ENCODE results near the gene CRELD1.

GRCh38 chr3:9913601-9914000 is 20.0 kb upstream of the CRELD1 start:
- TF ChIP-seq CTCF (IDR thresholded peaks at IDR 0.05) (no peak), POLR2AphosphoS5 (IDR thresholded peaks at IDR 0.05) (peak in 1 of 4 donors; percentile 14), EP300 (IDR thresholded peaks at IDR 0.05) (no peak), POLR2A (IDR thresholded peaks at IDR 0.05) (no peak)

Data from sigmoid colon (tissue), 4 donors.